Measurements from ENCODE around the gene ZNF581.

ZNF581 gene, protein sequence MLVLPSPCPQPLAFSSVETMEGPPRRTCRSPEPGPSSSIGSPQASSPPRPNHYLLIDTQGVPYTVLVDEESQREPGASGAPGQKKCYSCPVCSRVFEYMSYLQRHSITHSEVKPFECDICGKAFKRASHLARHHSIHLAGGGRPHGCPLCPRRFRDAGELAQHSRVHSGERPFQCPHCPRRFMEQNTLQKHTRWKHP

DNA sequence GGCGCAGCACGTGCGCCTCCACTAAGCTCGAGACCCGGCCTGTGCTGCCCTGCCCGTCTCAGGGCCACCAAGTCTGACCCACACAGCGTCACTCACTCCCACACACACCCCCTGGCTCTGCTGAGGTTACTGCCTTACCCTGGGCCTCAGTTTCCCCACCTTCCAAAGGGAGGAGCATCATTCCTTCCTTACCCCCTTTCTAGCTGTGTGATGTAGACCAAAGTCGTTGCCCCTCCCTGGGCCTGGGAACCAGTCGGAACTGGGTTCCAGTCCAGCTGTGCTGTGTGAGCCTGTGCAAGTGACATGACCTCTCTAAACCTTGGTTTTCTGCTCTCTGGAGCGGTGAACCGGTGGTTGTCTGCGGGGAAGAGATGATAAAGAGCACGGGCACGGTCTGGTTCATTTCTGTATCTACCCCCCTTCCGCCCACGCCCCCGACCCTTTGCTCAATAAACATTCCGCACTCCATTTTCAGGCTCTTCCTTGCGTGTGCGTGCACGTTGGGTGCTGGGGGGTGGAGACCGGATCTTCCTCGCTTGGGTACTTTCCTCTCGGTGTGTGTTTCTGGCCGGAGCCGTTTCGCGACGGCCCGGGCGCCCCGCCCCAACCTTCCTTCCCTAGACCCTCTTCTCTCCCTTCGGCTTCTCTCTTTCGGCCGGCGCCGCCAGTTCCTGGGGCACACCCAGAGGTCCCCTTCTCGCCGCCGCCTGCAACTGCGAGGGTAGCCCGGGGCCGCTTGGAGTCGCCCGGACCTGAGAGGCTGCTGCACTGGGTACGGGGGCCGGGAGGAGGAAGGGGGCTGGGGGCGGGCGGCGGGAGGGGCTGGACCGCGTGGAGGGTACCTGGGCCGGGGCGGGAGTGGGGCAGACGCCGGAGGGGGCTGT is at the start of gene ZNF581:
TSS of gene ZNF581 (plus strand) at position 647 of the 884 bp plus-strand sequence. CDS start 923 bp downstream, outside the sequence.
- DNase-seq = no peak

DNA sequence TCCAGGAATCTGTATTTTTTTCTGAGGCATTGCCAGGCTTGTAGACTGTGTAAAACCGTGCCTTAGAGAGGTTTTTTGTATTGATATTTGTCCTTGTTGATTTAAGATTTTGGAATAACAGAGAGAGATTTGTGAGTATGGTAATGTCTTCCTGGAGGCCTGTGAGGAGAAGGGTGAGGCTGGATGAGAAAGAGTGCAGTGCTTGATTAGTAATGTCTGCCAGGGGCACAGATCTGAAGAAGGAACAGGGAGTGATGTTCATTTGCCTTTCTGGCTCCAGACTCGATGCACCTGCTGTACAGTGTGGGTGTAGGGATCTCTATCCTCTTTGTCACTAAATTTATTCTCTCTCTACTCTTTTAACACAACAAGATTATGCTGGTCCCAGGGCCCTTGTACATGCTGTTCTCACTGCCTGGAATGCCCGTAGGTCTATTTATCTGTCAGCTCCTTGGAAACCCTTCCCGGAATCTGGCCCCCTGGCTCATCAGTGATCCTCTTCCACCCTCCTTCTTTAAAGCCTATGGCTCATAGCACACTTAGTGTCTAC is 48.4 kb upstream of the ZNF581 start:
- no peak for DNase-seq

DNA sequence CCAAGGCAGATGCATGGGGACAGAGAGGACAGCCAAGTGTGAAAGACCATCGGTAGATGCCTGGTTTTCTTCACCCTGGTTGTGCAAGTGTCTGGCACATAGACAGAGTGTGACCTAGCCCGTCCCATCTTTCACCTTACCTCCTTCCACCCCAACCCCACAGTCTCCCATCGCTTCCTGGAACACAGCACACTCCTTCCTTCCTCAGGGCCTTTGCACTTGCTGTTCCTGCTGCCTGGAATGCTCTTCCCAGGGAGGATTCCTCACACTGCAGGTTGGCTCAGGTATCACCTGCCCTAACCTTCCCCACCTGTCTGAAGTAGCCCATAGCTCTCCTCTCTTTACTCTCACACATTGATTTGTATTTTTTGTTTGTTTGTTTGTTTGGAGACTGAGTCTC is 47.1 kb upstream of the ZNF581 start:
- DNase-seq = no peak

DNA sequence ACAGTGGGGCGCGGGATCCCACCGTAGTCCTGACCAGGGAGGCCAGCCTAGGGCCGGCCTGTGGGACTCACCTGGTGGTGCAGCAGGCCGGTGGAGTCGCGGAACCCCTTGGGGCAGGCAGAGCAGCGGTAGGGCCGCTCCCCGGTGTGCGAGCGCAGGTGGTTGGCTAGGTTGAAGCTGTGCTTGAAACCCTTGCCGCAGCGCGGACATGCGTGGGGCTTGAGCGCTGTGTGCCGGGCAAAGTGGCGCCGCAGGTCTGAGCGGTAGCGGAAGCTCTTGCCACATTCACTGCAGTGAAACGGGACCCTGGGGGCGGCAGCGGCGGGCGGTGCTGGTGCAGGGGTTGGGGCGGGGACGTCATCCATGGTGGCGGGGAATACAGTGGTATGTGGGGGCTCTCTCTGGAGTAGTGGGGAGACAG is 45.9 kb upstream of the ZNF581 start:
- no peak for DNase-seq

DNA sequence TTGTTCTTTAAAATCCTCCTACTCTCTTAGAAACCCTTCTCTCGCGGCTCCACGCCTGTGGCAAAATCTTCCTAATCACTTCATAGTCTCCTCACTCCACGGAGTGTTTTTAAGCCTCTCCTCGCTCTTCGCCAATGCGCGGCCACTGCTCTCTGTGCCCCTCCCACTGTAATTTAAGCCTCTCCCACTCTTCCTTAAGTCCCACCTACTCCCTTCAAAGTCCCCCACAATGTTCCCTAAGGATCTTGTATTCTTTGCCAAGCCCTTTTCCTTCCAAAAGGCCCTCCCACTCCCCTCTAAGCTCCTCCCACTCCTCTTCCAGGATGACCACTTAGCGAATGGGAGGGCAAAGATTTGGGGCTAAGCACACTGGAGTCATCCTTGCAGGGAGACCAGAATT is 45.4 kb upstream of the ZNF581 start:
- no peak for DNase-seq

DNA sequence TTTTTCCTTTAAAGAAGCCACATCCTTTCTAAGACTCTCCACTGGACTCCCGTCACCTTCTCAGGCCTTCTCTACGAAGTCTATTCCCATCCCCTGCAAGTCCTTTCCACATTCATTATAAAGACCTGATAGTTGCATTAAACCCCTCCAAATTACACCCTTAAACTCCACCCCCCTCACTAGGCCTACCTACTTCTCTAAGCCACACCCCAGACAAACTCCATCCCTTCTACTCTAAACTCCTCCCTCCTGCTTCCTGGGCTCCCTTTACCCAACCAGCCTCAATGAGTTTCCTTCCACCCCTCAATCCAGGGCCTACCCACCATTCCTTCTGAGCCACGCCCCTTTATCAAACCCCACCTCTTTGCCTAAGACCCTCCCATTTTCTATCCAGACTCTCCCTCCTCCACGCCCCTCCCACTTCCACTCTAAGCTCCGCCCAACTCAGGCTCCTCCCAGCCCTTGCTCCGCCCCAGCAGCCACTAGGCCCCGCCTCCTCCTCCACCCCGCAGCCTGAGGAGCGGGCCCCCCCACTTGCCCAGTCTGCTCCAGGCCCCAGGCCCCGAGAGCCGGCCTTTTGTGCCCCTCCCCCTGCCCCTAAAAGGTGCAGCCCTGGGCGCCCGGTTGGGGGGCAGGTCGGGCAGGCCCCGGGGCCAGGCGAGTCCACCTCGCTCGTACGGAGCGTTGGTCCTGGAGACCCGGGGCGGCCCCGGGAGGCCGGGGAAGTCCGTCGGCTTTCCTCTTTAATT is 44.6 kb upstream of the ZNF581 start:
- peak; percentile 89 for DNase-seq

DNA sequence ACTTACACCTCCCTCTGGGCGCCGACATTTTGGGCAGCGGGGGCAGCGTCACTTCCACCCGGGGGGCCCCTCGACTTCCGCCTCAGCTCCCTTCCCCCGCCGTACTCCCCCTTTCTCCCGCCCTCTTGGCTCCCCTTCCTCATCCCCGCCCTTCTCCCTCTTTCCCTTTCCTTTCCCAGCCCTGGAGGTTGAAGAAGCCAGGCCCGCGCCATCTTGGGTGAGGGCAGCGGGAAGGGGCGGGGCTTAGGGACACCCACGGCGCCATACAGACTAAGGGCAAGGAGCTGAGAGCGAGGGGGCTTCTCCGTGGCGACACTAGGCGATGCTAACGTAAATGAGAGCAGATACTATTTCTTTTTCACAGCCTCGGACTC is 44.0 kb upstream of the ZNF581 start, which contains the start of gene FIZ1:
TSS of gene FIZ1 (minus strand) at position 50 of the 374 bp plus-strand sequence. CDS start 1,652 bp downstream, outside the sequence.
- DNase-seq = peak; percentile 97

DNA sequence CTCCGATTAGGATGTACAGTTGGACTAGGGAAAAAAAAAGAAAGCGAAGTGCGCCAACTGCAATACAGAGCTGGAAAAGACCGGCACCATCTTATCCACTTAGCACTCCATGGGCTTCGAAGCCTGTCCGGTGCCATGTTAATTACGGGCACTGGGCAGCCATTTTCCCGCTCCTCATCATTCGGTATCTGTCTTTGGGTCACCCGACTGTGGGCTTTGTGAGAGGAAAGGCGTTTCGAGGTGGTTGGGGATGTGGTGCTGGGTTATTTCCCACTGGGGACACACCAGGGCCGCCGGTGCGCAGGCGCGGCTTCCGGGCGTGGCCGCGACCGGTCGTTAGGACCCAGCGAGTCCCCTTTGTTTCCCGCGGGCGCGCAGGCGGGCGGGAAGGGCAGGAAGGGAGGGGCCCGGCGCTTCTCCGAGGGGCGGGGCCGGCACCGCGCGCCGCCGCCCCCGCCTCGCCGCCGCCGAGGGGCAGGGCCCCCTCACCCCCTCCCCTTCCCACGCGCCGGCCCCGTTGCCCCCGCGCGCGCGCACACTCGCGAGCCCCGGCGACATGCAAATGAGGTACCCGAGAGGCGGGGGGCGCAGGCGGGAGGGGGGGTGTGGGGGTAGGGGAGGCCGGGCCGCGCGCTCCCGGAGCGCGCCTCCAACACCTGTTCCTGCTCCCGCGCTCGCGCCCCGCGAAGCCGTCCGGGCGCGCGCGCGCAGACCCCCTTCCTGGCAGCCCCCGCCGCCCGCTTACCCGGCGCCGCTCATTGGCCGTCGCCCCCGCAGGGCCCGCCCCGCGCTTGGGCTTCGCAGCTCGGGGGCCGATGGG is 43.4 kb upstream of the ZNF581 start, which contains the start of gene ZNF524:
TSS of gene ZNF524 (plus strand) at position 447 of the 820 bp plus-strand sequence. CDS start 1,825 bp downstream, outside the sequence.
- DNase-seq = peak; percentile 87

DNA sequence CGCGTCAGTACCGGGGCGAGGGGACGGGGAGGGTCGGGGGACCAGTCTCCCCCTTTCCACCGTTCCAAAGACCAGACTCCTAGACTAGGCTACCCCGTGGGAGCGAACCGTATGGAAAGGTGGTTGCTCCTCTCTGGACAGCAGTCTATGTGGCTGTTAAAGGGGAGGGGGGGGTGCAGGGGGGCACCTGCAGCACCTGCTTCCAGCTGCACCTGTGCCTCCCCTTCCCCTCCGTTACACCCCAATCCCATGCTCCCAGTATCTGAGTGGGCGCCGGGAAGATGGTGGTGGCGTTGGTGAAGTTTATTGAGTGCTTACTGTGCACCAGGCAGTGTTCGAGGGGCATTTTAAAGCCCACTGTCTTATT is 42.8 kb upstream of the ZNF581 start:
- no peak for DNase-seq

DNA sequence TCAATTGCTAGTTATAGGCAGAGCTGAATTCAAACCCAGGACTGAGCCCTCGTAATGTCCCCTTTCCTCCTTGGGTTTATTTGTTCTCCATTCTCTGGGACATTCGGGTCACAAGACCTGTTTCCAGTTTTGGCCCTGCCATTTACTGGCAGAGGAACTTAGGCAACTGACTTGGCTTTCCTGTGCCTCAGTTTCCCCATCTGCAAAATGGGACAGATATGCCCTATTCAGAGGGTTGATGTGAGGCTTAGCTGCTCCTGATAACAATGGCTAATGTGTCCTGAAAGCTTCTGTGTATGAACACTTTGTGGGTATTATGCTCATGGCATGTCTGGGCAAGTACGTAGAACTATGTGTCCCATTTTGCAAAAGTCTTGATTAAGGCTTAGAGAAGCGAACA is 42.4 kb upstream of the ZNF581 start:
- DNase-seq = no peak

DNA sequence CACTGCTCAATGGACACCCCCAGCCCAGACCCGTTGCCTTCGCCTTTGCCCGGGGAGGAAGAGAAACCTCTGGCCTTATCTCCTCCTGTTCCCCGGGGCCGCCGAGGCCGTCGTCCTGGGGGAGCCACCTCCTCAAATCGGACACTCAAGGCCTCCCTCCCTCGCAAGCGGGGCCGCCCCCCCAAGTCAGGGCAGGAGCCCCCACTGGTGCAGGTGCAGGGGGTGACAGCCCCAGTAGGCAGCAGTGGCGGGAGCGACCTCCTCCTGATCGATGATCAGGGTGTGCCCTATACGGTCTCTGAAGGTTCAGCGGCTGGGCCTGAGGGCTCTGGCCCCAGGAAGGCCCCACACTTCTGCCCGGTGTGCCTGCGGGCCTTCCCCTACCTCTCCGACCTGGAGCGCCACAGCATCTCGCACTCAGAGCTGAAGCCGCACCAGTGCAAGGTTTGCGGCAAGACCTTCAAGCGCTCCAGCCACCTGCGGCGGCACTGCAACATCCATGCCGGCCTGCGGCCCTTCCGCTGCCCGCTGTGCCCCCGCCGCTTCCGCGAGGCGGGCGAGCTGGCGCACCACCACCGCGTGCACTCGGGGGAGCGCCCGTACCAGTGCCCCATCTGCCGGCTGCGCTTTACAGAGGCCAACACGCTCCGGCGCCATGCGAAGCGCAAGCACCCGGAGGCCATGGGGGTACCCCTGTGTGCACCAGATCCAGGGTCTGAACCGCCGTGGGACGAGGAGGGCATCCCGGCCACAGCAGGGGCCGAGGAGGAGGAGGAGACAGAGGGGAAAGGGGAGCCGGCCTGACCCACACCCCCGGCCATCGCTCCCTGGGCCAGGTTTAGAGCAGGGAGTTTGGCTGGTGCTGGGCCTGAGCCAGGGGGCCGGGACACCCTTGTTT is 41.1 kb upstream of the ZNF581 start:
- DNase-seq = no peak

DNA sequence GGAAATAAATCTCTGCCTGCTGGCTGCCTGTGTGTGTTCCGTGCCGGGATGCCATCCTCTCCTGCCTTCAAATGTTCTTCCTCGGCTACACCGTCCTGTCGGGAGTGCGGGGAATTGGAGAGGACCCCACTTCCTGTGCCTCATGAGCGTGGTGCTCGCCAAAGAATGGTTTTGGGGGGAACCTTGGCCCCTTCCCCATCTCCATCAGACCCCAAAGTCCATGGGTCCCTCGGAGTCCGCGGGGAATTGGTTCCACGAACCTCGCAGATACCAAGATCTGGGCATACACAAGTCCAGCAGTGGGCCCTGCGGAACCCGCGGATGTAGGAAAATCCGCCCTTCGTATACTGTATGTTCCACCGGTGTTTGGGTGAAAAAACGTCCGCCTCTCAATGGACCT is 40.3 kb upstream of the ZNF581 start:
- DNase-seq = no peak

DNA sequence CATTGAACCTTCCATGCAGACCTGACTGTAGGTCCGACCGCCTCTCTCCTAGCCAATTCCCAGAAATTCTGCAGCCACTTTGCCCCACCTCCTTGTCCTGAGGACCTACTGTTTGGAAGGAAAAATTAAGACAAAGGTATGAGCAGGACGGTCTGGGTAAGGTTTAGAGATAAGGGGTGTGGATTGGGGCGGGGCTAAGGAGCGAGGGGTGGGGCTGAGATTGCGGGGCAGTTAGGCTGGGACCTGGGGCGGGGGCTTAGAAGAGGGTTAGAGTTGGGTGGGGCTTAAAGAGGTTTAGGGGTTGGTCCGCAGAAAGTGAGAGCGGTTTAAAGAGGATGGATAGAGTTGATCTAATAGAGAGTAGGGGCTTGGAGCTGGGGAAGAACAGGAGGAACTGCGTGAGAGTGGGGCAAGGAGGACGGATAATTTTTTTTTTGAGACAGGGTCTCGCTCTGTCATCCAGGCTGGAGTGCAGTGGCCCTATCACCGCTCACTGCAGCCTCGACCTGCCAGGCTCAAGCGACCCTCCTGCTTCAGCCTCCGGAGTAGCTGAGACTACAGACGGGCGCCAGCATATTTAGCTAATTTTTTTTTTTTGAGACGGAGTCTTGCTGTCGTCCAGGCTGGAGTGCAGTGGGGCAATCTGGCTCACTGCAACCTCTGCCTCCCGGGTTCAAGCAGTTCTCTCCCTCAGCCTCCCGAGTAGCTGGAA is 39.7 kb upstream of the ZNF581 start:
- no peak for DNase-seq

DNA sequence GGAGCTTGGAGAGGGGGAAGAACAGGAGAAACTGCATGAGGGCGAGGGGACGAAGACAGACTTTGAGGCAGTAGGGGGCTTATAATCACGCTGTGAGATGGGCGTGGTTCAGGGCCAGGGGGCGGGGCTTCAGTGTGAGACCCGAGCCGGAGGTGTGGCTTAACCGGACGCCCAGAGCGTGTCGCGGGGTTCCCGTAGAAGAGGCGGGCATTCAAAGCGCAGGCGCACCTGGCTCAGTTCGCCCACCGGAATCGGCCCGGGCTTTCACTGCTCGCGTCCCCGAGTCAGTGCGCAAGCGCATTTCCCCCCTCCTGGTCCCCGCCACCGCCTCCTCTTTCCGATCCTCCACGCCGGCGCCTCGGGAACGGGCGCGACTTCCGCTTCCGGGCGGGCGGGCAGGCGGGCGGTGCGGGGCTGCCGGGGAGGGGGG is 38.2 kb upstream of the ZNF581 start:
- peak; percentile 88 for DNase-seq

DNA sequence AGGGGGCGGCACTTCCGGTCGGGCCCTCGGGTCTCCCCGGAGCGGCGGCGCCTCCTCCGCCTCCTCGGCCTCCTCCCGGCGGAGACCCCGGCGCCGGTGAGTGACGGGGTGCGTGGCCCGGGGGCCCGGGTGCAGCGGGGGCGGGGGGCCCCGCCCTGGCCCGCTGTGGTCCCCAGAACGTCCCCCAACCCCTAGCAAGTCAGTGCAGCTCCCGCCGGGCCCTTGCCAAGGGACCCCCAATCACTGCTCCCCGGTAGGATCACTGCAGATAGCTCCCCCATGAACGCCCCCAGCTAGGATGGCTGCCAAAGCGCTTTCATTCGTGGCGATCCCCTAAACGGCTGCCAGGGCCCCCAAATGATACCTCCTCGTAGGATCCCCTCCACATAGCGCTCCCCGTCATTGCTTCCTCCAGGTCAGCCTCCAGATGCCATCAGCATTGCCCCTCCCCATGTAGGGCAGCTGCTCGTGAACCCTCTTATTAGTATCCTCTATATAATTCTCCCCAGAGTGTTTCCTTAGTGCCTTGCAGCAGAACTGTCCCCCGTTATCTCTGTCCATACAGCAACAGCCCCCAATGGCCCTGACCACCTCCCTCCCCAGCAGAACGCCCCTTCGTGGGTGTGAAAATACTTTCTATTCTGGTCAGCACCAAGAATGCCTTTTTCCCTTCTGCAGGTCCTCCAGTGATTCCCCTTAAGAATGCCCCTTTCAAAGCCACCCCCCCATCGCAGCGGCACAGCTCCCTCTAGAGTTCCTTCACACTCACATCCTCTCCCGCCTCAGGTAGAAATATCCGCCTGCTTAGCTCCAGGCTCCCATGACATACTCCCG is 37.6 kb upstream of the ZNF581 start, which contains the start of gene ZNF865:
TSS of gene ZNF865 (plus strand) at position 11 of the 834 bp plus-strand sequence. CDS start 7,972 bp downstream, outside the sequence.
- DNase-seq = peak; percentile 15

DNA sequence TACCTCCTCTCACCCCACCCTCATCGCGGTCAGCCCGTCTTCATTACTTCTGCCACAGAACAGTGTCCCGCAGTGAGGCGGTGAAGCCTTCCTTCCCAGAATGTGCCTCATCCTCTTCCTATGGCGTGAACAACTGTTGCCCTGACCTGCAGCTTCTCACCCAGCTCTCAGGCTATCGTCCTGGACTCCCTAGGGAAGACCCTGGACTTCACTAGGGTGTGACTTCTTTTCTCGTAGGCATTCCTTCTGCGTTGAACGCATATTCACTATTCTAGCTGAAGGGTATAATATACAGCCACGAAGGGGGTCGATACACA is 37.0 kb upstream of the ZNF581 start:
- no peak for DNase-seq

DNA sequence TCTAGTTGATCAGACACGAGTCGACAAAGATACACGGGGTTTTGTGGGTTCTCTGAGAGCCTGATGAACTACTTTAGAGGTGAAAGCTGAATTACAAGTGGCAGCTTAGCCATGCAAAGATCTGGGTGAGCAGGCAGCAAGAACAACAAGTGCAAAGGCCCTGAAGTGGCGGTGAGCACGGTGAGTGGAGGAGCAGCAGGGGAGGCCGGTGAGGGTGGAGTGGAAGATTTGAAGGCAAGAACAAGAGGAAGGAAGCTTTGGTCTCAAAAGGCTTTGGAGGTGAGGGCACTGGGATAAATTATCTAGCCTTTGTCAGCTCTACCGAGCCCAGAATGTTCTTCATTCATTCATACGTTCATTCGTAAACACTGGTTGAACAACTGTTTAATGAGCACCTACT is 36.6 kb upstream of the ZNF581 start:
- no peak for DNase-seq

DNA sequence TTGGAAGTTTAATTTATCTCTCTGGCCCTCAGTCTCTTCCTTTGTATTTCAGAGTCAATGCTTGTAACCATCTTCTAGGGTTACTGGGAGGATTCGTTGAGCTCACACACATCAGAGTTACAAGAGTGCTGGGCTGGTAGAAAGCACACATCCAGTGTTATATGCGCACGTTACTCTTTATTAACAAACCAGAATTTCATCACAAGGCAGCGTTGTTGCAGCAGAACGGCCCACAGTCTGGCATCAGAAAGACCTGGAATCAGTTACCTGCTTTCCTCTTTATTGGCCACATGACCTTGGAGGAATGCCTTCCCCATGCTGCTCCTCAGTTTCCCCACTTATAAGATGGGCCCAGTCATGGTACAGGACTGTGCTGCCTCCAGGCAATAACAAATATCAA is 34.1 kb upstream of the ZNF581 start:
- no peak for DNase-seq

DNA sequence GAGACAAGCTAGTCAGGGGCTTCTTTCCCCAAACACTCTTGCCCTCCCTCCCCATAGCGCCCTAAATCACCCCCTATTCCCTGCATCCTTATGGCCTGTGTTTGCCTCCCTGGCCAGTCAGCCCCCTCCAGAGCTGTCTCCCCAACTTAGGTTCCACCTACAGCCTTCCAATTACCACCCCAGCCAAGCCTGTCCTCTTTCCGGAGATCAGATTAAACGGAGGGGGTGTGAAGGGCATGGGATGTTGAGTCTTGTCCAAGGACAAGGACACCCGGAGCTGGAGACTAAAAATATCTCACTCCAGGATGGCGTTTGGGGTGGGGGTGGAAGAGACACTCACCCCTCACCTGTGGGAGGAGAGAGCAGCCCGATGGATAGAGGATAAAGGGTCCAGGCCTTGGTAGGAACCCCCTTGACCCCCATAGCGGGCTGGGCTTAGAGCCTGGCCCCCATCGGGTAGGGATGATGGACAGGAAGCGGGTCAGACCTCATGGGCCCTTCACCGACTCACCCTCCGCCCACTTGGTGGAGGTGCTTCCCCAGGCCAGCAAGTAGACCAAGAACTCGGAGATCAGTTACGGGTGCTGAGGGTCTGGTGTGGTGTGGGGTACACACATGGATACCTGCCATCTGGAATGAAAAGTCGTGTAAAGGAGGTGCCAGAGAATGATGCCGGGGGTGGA is 32.0 kb upstream of the ZNF581 start:
- DNase-seq = no peak

All from NCI-H187 treated with DMSO at 0.1 percent for 48 hours (cell line).